Peyer's patch (tissue), 4 donors: ENCODE results near the gene RPA1. TPM values are rescaled to one million over a fixed set of nuclear protein-coding genes. Genes with fewer than 3 reads are reported as not detected.
"Not testable (repeated sequence)": the region's sequence is repeated elsewhere in the genome, so short reads cannot be mapped to it uniquely, and the experiment has no call there.

Experiments
- DNase-seq, 3 donors: peaks; one replicate each; pipeline ENCODE4 v3.0.0-alpha.2; 2017 to 2019
- H3K27ac ChIP-seq, 4 donors: fragments of 200-600 bp; sonication (generic); one replicate each; pipeline ENCODE4 v1.5.1; 2016 to 2019
- H3K27me3 ChIP-seq, 2 donors: fragments of 200-600 bp; sonication (generic); one replicate each; pipeline ENCODE4 v1.5.1; 2019
- H3K36me3 ChIP-seq, 3 donors: fragments of 200-600 bp; sonication (generic); one replicate each; pipeline ENCODE4 v1.5.1; 2016 to 2019
- H3K4me1 ChIP-seq, 4 donors: fragments of 200-600 bp; sonication (generic); one replicate each; pipeline ENCODE4 v1.5.1; 2016 to 2019
- H3K4me3 ChIP-seq, 4 donors: fragments of 200-600 bp; sonication (generic); 1 replicate in 3 of 4; 2 replicates in 1 of 4; pipeline ENCODE4 v1.5.1; 2016 to 2019; ENCODE audit warnings: mild to moderate bottlenecking in 1 of 4
- H3K9me3 ChIP-seq, 4 donors: fragments of 200-600 bp; sonication (generic); one replicate each; pipeline ENCODE4 v1.5.1; 2016 to 2019; ENCODE audit warnings: mild to moderate bottlenecking in 1 of 4
- CTCF ChIP-seq, 6 experiments: fragments of 450-650 bp in 4 of 6; fragments of 200-600 bp in 2 of 6; sonication (generic) in 1 of 6; IDR thresholded peaks; one replicate each; pipeline ENCODE4 v1.5.1; 2017 to 2019; ENCODE audit warnings: antibody characterized with exemption in 6 of 6, mild to moderate bottlenecking in 3 of 6, moderate library complexity in 1 of 6
- POLR2A ChIP-seq, 2 donors: fragments of 450-650 bp; IDR thresholded peaks; one replicate each; pipeline ENCODE4 v1.5.1; 2017; ENCODE audit warnings: antibody characterized with exemption in 2 of 2, mild to moderate bottlenecking in 2 of 2, moderate library complexity in 2 of 2
- total RNA-seq, 4 donors: library from RNA; depleted of rRNA; stranded (reverse); fragments of >200 nt; gene quantifications; one replicate each; pipeline ENCODE4 v1.1.0, GENCODE V29; 2016

Gene RPA1
- total RNA-seq, 4 donors from 2014 or later, result 17.2 to 32.2 (median 26.0) TPM

DNA sequence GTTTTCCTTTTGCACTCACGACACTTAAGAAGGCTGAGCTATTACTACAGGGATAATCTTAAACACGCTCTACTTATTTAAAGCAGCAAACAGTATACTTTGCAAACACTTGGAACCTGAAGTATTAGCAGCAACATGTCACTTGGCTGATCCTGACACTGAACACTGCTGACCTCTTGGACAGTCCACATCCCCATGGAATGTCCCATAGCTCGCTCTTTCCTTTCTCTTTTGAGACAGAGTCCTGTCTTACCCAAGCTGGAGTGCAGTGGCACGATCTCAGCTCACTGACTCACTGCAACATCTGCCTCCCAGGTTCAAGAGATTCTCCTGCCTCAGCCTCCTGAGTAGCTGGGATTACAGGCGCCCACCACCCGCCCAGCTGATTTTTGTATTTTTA is 26.5 kb upstream of the RPA1 start:
- DNase-seq, result peak in 1 of 3 donors; percentile 18
- Histone ChIP-seq H3K36me3 (peaks cover 0 to 46% (median 0%) of the 10 kb centered on the region in 3 donors), H3K9me3 (no peaks in the 10 kb centered on the region)

DNA sequence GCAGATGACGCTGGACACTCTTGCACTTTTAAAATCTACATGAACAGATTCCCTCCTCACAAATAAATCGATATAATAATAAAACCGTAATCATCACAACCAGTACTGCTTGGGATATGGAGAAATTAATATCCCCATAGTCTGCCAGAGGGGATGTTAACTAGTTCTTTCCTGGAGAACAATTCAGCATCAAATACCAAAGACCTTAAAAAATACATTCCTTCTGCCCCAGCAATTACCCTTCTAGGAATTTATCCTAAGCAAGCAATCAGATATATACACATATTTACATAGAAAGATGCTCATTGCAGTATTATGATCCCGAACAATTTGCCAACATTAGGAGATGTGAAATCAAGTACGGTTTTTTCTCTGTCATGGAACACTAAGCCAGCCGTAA is 21.9 kb upstream of the RPA1 start:
- Histone ChIP-seq H3K27me3 (no peaks in the 10 kb centered on the region), H3K4me3 (no peak overlapping the region), H3K36me3 (peaks cover 0 to 28% (median 0%) of the 10 kb centered on the region in 3 donors), H3K9me3 (no peaks in the 10 kb centered on the region), H3K4me1 (peaks cover 0 to 10% (median 0%) of the 10 kb centered on the region in 4 donors), H3K27ac (peak overlapping the region in 2 of 4 donors; percentile 36 to 73)
- DNase-seq, result no peak
- TF ChIP-seq CTCF (IDR thresholded peaks at IDR 0.05), result no peak
- no peak for TF ChIP-seq POLR2A (IDR thresholded peaks at IDR 0.05)

More for the DNA sequence above, 26.5 kb upstream of the RPA1 start:
- no peak overlapping the region for H3K4me3 ChIP-seq
- no peaks in the 10 kb centered on the region for H3K27me3 ChIP-seq
- H3K4me1 ChIP-seq, result no peaks in the 10 kb centered on the region
- H3K27ac ChIP-seq, result no peak overlapping the region
- no peak for TF ChIP-seq POLR2A (IDR thresholded peaks at IDR 0.05)
- no peak for TF ChIP-seq CTCF (IDR thresholded peaks at IDR 0.05)

DNA sequence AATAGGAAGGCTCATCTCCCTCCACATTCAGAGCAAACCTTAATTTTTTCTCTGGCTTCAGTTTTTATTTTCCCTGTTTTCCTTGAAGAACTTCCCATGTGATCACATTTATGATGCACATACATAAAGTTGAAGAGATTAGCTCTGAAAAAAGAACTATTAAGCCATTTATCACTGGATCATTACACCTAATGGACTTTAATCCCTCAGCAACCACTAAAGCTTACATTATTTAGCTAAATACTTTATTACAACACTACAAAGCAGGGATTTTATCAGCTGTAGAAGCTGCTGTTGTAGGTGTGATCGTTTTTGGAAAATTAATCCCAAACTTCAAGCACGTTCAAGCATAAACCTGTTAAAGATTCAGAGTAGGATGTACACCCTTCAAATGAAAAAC is 21.2 kb upstream of the RPA1 start:
- H3K27me3 ChIP-seq, result no peaks in the 10 kb centered on the region
- peaks cover 0 to 10% (median 0%) of the 10 kb centered on the region in 4 donors for H3K4me1 ChIP-seq
- no peak overlapping the region for H3K4me3 ChIP-seq
- peak overlapping the region in 2 of 4 donors; percentile 36 to 73 for H3K27ac ChIP-seq
- H3K9me3 ChIP-seq, result no peaks in the 10 kb centered on the region
- H3K36me3 ChIP-seq, result peaks cover 0 to 22% (median 0%) of the 10 kb centered on the region in 3 donors
- TF ChIP-seq POLR2A (IDR thresholded peaks at IDR 0.05) (no peak), CTCF (IDR thresholded peaks at IDR 0.05) (no peak)
- DNase-seq, result no peak

DNA sequence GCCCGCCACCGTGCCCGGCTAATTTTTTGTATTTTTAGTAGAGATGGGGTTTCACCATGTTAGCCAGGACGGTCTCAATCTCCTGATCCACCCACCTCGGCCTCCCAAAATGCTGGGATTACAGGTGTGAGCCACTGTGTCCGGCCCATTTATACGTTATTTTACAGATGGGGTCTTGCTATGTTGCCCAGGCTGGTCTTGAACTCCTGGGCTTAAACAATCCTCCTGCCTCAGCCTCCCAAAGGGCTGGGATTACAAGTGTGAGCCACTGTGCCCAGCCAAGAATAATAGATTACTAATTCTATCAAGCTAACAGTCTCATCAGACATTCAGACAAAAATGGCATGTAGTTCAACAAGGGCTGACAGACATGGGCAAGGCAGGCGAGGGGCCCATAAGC is 20.0 kb upstream of the RPA1 start:
- Histone ChIP-seq H3K36me3 (peaks cover 0 to 11% (median 0%) of the 10 kb centered on the region in 3 donors), H3K27ac (peak overlapping the region in 3 of 4 donors; percentile 1 to 80 (median 45))
- H3K9me3 ChIP-seq, H3K4me1 ChIP-seq, H3K4me3 ChIP-seq, H3K27me3 ChIP-seq: not testable (repeated sequence)
- peak in 1 of 3 donors; percentile 18 for DNase-seq

DNA sequence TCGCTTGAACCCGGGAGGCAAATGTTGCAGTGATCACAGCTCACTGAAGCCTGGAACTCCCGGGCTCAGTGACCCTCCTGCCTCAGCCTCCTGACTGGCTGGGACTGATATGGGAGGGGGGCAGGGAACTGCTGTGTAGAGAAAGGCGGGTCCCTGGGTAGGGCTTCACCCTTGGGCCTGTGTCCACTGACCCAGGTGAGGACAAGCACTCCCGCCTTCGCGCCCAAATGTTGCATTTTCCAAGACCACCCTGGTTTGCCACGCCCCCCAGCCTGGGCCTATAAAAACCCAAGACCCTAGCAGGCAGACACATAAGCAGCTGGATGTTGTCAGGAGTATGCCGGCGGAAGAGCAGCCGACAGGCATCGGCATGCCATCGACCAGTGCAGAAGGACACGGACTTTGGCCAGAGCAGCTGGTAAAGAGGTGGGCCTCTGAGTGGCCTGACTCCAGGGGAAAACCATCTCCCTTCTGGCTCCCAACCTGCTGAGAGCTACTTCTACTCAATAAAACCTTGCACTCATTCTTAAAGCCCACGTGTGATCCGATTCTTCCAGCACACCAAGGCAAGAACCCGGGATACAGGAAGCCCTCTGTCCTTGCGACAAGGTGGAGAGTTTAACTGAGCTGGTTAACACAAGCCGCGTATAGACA is 19.2 kb upstream of the RPA1 start:
- Histone ChIP-seq H3K4me3 (no peak overlapping the region), H3K27me3 (no peaks in the 10 kb centered on the region), H3K36me3 (peaks cover 0 to 11% (median 0%) of the 10 kb centered on the region in 3 donors), H3K9me3 (no peaks in the 10 kb centered on the region), H3K27ac (peak overlapping the region in 3 of 4 donors; percentile 1 to 80 (median 45)), H3K4me1 (peaks cover 0 to 10% (median 0%) of the 10 kb centered on the region in 4 donors)
- peak in 2 of 3 donors; percentile 69 to 73 for DNase-seq
- peak in 1 of 2 donors; percentile 14 for TF ChIP-seq POLR2A (IDR thresholded peaks at IDR 0.05)
- TF ChIP-seq CTCF (IDR thresholded peaks at IDR 0.05), result no peak

GRCh38 chr17:1813088-1813487 is 16.7 kb upstream of the RPA1 start:
- TF ChIP-seq CTCF (IDR thresholded peaks at IDR 0.05) (no peak), POLR2A (IDR thresholded peaks at IDR 0.05) (no peak)
- H3K36me3 ChIP-seq, result peaks cover 0 to 11% (median 0%) of the 10 kb centered on the region in 3 donors
- DNase-seq, result no peak
- H3K4me3 ChIP-seq, result no peak overlapping the region
- H3K27me3 ChIP-seq, result no peaks in the 10 kb centered on the region
- H3K4me1 ChIP-seq, result peaks cover 0 to 10% (median 0%) of the 10 kb centered on the region in 4 donors
- no peaks in the 10 kb centered on the region for H3K9me3 ChIP-seq
- no peak overlapping the region for H3K27ac ChIP-seq
